Renal cortex interstitium (tissue), 15 donors: ENCODE data around the gene SLC9A7. TPM values are rescaled to one million over a fixed set of nuclear protein-coding genes. Genes with fewer than 3 reads are reported as not detected.
"Not testable (repeated sequence)": the region's sequence is repeated elsewhere in the genome, so short reads cannot be mapped to it uniquely, and the experiment has no call there.

Experiments
- DNase-seq, 11 donors: peaks; one replicate each; pipeline ENCODE4 v3.0.0-alpha.2; 2013; ENCODE audit warnings: low read depth in 9 of 11, low spot score in 4 of 11; ENCODE audit errors: extremely low read depth in 1 of 11
- long read RNA-seq, 16 experiments: transcript quantifications; one replicate each; lab custom pipeline, GENCODE V29; 2026
- polyA plus RNA-seq, 3 donors: library from polyadenylated mRNA; unstranded; fragments of 120-200 nt; gene quantifications; one replicate each; pipeline ENCODE4 v1.2.1, GENCODE V29; 2013; ENCODE audit not compliant: insufficient read length in 3 of 3

SLC9A7 gene
- 1 to 10 TPM; 4.1 to 4.5 (median 4.4) TPM for polyA plus RNA-seq
- long read RNA-seq, donor 1, result 0 reads
- long read RNA-seq, donor 2, result 0 reads
- long read RNA-seq, donor 3, result 0 reads
- long read RNA-seq, donor 4, result 0 reads
- long read RNA-seq, donor 5, full-length matches to known transcripts, result 1 of 1 reads
- long read RNA-seq, donor 5, partial matches to known transcripts, result 0 of 1 reads
- long read RNA-seq, donor 5, other reads (novel, unspliced or antisense), result 0 of 1 reads
- long read RNA-seq, donor 6, result 0 reads
- long read RNA-seq, donor 7, result 0 reads
- long read RNA-seq, donor 8, full-length matches to known transcripts, result 1 of 1 reads
- long read RNA-seq, donor 8, partial matches to known transcripts, result 0 of 1 reads
- long read RNA-seq, donor 8, other reads (novel, unspliced or antisense), result 0 of 1 reads
- long read RNA-seq, donor 9, result 0 reads
- long read RNA-seq, donor 10, partial matches to known transcripts, result 12 of 12 reads
- long read RNA-seq, donor 10, other reads (novel, unspliced or antisense), result 0 of 12 reads
- long read RNA-seq, donor 11, full-length matches to known transcripts, result 1 of 1 reads
- long read RNA-seq, donor 11, partial matches to known transcripts, result 0 of 1 reads
- long read RNA-seq, donor 11, other reads (novel, unspliced or antisense), result 0 of 1 reads
- long read RNA-seq, donor 12, result 0 reads
- long read RNA-seq, donor 13, full-length matches to known transcripts, result 1 of 1 reads
- long read RNA-seq, donor 13, partial matches to known transcripts, result 0 of 1 reads
- long read RNA-seq, donor 13, other reads (novel, unspliced or antisense), result 0 of 1 reads
- long read RNA-seq, donor 14, result 0 reads
- long read RNA-seq, donor 15, result 0 reads
- long read RNA-seq, donor 16, full-length matches to known transcripts, result 1 of 1 reads
- long read RNA-seq, donor 16, partial matches to known transcripts, result 0 of 1 reads
- long read RNA-seq, donor 16, other reads (novel, unspliced or antisense), result 0 of 1 reads

GRCh38 chrX:46758956-46759644 lies at the start of gene SLC9A7:
SLC9A7 (minus strand) TSS chrX:46759118; CDS start chrX:46759029, 89 bp downstream.
- peak in 9 of 11 donors; percentile 15 to 53 (median 41) for DNase-seq

- no peak for DNase-seq
These were observed 46.4 kb upstream of the SLC9A7 start for GRCh38 chrX:46805270-46805669.

- no peak for DNase-seq
These were observed 44.2 kb upstream of the SLC9A7 start for GRCh38 chrX:46803140-46803539.

GRCh38 chrX:46796574-46797191 lies 37.8 kb upstream of the SLC9A7 start:
- peak in 9 of 11 donors; percentile 2 to 35 (median 18) for DNase-seq

GRCh38 chrX:46793386-46794143 lies 34.6 kb upstream of the SLC9A7 start:
- no peak for DNase-seq

GRCh38 chrX:46792810-46793188 lies 33.9 kb upstream of the SLC9A7 start:
- DNase-seq, result no peak

GRCh38 chrX:46791927-46792809 lies 33.2 kb upstream of the SLC9A7 start:
- DNase-seq, result peak in 3 of 11 donors; percentile 0 to 15 (median 8)

GRCh38 chrX:46788902-46789301 lies 30.0 kb upstream of the SLC9A7 start:
- DNase-seq, result no peak

GRCh38 chrX:46784437-46784836 lies 25.5 kb upstream of the SLC9A7 start:
- not testable (repeated sequence) for DNase-seq

- no peak for DNase-seq
These were observed 23.1 kb upstream of the SLC9A7 start for GRCh38 chrX:46782034-46782433.

- DNase-seq, result no peak
These were observed 19.3 kb upstream of the SLC9A7 start for GRCh38 chrX:46777971-46778810.

GRCh38 chrX:46770817-46771163 lies 11.9 kb upstream of the SLC9A7 start:
- DNase-seq, result no peak

GRCh38 chrX:46770000-46770816 lies 11.3 kb upstream of the SLC9A7 start:
- DNase-seq, result no peak

- no peak for DNase-seq
These were observed 4.0 kb upstream of the SLC9A7 start for GRCh38 chrX:46762963-46763362.

GRCh38 chrX:46759645-46759974 lies 692 bp upstream of the SLC9A7 start:
- peak in 1 of 11 donors; percentile 1 for DNase-seq
